Panc1 (cell line): Measurements from ENCODE around the gene GALP. TPM values are rescaled to one million over a fixed set of nuclear protein-coding genes. Genes with fewer than 3 reads are reported as not detected.
A peak's percentile ranks its signal among the peaks of the same experiment; 100 is the strongest.

Source experiments
- ATAC-seq: fragments of 200-7000 bp; cut with Tn5 transposase; 2 replicates; pipeline ENCODE4 v1.9.1; 2020; ENCODE audit warnings: mild to moderate bottlenecking, moderate library complexity
- BruUV-seq: library from RNA; stranded (reverse); fragments of 400-500 nt; replicated peaks from 2 replicates; lab custom pipeline; 2021; lab: Mats Ljungman, UMichigan
- CTCF ChIA-PET: fragments of 300-600 bp; sonication (Branson Sonifier 250); formaldehyde crosslinking; loops from one replicate; lab custom pipeline; 2022; ENCODE audit warnings: antibody characterized with exemption; lab: Charles Lee
- POLR2A ChIA-PET: fragments of 300-600 bp; sonication (Branson Sonifier 250); formaldehyde crosslinking; loops from one replicate; lab custom pipeline; 2022; ENCODE audit warnings: antibody characterized with exemption; lab: Charles Lee
- DNase-seq: peaks from one replicate; pipeline ENCODE4 v3.0.0-alpha.2; 2010; ENCODE audit warnings: low read depth, low spot score
- H3K27ac ChIP-seq: 2 replicates; pipeline ENCODE4 v1.5.1; 2011; ENCODE audit warnings: mild to moderate bottlenecking, low read length, inconsistent platforms
- H3K27me3 ChIP-seq: fragments of 200-500 bp; sonication (Bioruptor generic); 2 replicates; pipeline ENCODE4 v1.6.0; 2014; ENCODE audit warnings: low read length, inconsistent platforms; ENCODE audit not compliant: control insufficient read depth, insufficient read depth
- H3K36me3 ChIP-seq: fragments of 200-500 bp; sonication (Bioruptor generic); 2 replicates; pipeline ENCODE4 v1.5.1; 2014; ENCODE audit warnings: inconsistent platforms, mild to moderate bottlenecking, low read length, moderate library complexity; ENCODE audit not compliant: control insufficient read depth, insufficient read depth
- H3K4me1 ChIP-seq: 2 replicates; pipeline ENCODE4 v1.5.1; 2011; ENCODE audit warnings: inconsistent platforms, mild to moderate bottlenecking, low read length, moderate library complexity; ENCODE audit not compliant: control insufficient read depth, insufficient read depth
- H3K4me3 ChIP-seq, 2 experiments: 2 replicates each; pipeline ENCODE4 v1.5.1; 2011 to 2012; ENCODE audit warnings: low read depth in 2 of 2, low read length in 2 of 2, mild to moderate bottlenecking in 2 of 2, inconsistent platforms in 1 of 2, moderate library complexity in 1 of 2
- H3K9me3 ChIP-seq: fragments of 200-500 bp; sonication (Bioruptor generic); 2 replicates; pipeline ENCODE4 v1.5.1; 2014; ENCODE audit warnings: low read depth, mild to moderate bottlenecking, inconsistent platforms, low read length, moderate library complexity; ENCODE audit not compliant: control insufficient read depth, insufficient read depth
- CTCF ChIP-seq: fragments of 450-650 bp; IDR thresholded peaks from 2 replicates; pipeline ENCODE4 v1.5.1; 2017; ENCODE audit warnings: mild to moderate bottlenecking
- POLR2AphosphoS5 ChIP-seq: IDR thresholded peaks from 2 replicates; pipeline ENCODE4 v1.6.1; 2012; ENCODE audit warnings: mild to moderate bottlenecking, low read depth, low read length, moderate library complexity
- REST ChIP-seq, 2 experiments: IDR thresholded peaks; 2 replicates each; pipeline ENCODE4 v1.6.1; 2011 to 2012; ENCODE audit warnings: low read depth in 2 of 2, control low read depth in 1 of 2, low read length in 1 of 2, mild to moderate bottlenecking in 1 of 2, moderate library complexity in 1 of 2; ENCODE audit not compliant: insufficient read depth in 1 of 2
- SIN3A ChIP-seq: IDR thresholded peaks from 2 replicates; pipeline ENCODE4 v1.6.1; 2012; ENCODE audit warnings: low read depth, mild to moderate bottlenecking, low read length, moderate library complexity, borderline replicate concordance; ENCODE audit not compliant: insufficient read depth
- TCF7L2 ChIP-seq: IDR thresholded peaks from 2 replicates; pipeline ENCODE4 v1.6.1; 2011; ENCODE audit warnings: mild to moderate bottlenecking, low read depth, low read length, inconsistent platforms
- in situ Hi-C: cut with HindIII; loops from 2 replicates; pipeline ENCODE4 v1.10.0; 2016; ENCODE audit warnings: low sequenced_read_pairs, low pct_unique_long_range_greater_than_20kb
- intact Hi-C: fragments of 100-400 bp; cut with micrococcal nuclease; formaldehyde crosslinking; loops from one replicate; pipeline ENCODE4 v1.10.0; 2022; ENCODE audit not compliant: unreplicated experiment
- total RNA-seq: library from RNA; stranded (reverse); gene quantifications from one replicate; pipeline ENCODE4 v1.2.1, GENCODE V29; 2021; ENCODE audit not compliant: unreplicated experiment

GALP gene
- total RNA-seq, 1 experiment from 2014 or later, result not detected

- intact Hi-C loops, result no loop called here
- no peak overlapping the region for H3K4me3 ChIP-seq
- in situ Hi-C loops, result no loop called here
- H3K27me3 ChIP-seq, result no peaks in the 10 kb centered on the region
- ChIA-PET CTCF (interaction anchor here (0.5 kb wide), 2 partner anchors 14 to 101 kb away, joined by 3 read pairs; no protein-coding TSS in a partner anchor), POLR2A (no interaction called here)
- no peaks in the 10 kb centered on the region for H3K4me1 ChIP-seq
- H3K36me3 ChIP-seq, result no peaks in the 10 kb centered on the region
- TF ChIP-seq CTCF (no peak), TCF7L2 (no peak), POLR2AphosphoS5 (no peak), SIN3A (no peak), REST (IDR thresholded peaks at IDR 0.05; ENCODE audit: insufficient read depth in 1 of 2, low read depth in 2 of 2, low read length in 1 of 2) (no peak)
- BruUV-seq, result no TSS peak
- no peak overlapping the region for H3K27ac ChIP-seq
- ATAC-seq (no peak), DNase-seq (no peak)
- H3K9me3 ChIP-seq, result no peaks in the 10 kb centered on the region
Measured at GRCh38 chr19:56161534-56161933, 14.3 kb upstream of the GALP start.

- peak; percentile 52; the same call in 1 of the 2 replicates for ATAC-seq
- in situ Hi-C loops, result no loop called here
- TF ChIP-seq SIN3A (no peak), POLR2AphosphoS5 (no peak), REST (IDR thresholded peaks at IDR 0.05; ENCODE audit: insufficient read depth in 1 of 2, low read depth in 2 of 2, low read length in 1 of 2) (no peak), CTCF (no peak), TCF7L2 (no peak)
- intact Hi-C loops, result no loop called here
- H3K9me3 ChIP-seq, result no peaks in the 10 kb centered on the region
- no peak overlapping the region for H3K4me3 ChIP-seq
- no peaks in the 10 kb centered on the region for H3K36me3 ChIP-seq
- no peak for DNase-seq
- ChIA-PET CTCF (interaction anchor here (0.6 kb wide), 1 partner anchor 16 kb away, joined by 3 read pairs; no protein-coding TSS in a partner anchor), POLR2A (interaction anchor here (0.6 kb wide), 1 partner anchor 11 kb away, joined by 5 read pairs; no protein-coding TSS in a partner anchor)
- H3K27me3 ChIP-seq, result no peaks in the 10 kb centered on the region
- no peak overlapping the region for H3K27ac ChIP-seq
- H3K4me1 ChIP-seq, result no peaks in the 10 kb centered on the region
- no TSS peak for BruUV-seq
Measured at GRCh38 chr19:56162258-56162657, 13.6 kb upstream of the GALP start.
